GM12874 (cell line): Measurements from ENCODE around the gene GRIN1.

ENCODE experiments used
- CTCF ChIP-seq: IDR thresholded peaks from 2 replicates; pipeline ENCODE4 v1.5.1; 2011; ENCODE audit warnings: low read depth, mild to moderate bottlenecking, control low read depth, low read length, moderate library complexity; ENCODE audit not compliant: insufficient read depth

The GRIN1 gene

GRCh38 chr9:137214620-137215019 lies 75.7 kb downstream of the GRIN1 start:
- no peak for TF ChIP-seq CTCF

- TF ChIP-seq CTCF, result no peak
Measured at GRCh38 chr9:137215196-137215986, 76.4 kb downstream of the GRIN1 start.

DNA sequence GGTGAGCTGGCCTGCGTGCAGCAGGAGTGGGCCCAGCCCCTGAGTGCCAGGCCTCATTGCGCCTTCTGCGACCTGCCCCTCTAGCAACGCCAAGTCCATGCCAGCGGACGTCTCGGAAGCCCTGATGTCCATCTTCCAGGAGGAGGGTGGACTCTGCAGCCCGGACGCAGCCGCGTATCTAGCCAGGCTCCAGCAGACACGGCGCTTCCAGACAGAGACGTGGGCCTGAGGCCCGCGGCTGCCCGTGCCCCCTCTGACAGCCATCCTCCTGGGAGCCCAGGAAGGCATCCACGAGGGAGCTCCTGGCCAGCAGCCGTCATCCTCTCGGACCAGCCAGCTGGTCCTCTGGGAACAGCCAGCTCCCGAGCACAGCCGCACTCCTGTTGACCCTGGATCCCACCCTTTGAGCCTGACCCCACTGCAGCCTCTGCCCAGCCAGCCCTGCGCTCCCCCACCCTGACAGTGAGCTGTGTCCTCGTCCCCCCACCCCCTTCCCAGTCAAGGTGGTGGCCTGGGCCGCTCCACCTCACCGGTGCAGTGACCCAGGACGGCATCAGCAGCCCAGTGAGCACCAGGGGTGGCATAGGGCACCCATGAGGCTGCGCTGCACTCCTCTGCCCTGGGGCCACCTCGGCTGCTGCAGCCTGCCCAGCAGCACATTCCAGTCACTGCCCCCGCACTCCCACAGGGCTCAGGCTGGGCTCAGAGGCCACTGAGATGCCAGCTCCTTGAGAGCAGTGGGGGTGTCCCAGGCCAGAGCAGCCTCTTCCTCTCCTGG lies 77.4 kb downstream of the GRIN1 start:
- TF ChIP-seq CTCF, result no peak

DNA sequence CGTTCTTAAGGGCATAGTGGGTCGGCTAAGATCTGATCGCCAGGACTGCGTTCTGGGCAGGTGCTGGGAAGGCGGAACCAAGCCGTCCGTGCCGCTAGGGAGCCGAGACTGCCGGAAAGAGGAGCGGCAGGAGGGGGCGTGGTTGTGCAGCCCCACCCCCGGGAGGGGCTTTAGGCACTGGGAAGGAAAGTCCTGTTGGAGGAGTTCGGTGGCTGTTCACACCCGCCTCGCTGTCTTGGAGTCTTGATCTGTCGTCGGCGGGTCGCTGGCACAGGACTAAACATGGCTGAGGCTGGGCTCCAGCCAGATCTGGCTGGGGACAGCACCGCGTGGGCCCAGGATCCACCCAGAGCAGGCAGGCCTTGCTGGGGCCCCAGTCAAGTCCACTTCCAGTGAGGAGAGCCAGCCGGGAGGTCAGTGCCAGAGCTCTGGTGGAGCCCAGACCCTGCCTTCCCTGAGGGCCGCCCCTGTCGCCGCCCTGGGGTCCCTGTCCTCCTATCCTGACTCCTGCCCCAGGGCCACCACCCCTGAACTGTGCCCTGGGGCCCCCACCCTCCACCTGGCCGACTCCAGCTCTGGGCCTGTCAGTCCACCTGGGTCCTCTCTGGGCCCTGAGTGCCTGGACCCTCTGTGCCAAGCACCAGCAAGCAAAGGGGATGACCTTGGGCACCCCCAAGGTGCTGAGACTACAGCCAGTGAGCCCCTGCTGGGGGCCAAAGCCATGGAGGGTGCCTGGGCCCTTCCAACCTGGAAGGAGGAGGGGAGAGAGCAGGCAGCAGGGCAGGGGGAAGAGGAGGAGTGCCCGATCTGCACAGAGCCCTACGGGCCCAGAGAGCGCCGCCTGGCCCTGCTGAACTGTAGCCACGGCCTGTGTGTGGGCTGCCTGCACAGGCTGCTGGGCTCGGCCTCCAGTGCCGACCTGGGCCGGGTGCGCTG lies 78.6 kb downstream of the GRIN1 start:
- no peak for TF ChIP-seq CTCF

DNA sequence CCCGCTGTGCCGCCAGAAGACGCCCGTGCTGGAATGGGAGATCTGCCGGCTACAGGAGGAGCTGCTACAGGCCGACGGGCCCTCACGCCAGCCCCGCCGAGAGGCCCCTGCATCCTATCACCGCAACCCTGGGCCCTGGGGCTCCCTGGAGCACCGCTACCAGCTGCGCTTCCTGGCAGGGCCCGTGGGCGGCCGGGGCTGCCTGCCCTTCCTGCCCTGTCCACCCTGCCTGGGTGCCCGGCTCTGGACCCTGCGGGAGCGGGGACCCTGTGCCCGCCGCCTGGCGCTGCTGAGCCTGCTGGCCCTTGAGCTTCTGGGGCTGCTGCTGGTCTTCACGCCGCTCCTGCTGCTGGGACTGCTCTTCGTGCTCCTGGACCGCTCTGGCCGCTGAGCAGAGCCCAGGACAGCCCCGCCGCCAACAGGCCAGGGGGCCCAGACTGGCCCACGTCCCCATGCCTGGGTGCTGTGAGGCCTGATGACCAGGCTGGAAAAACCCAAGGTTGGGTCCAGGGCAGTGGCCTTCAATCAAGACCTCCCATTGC lies 79.3 kb downstream of the GRIN1 start:
- no peak for TF ChIP-seq CTCF
